ENCODE data around the gene MAD1L1.

GRCh38 chr7:2120841-2121830 lies 111.6 kb downstream of the MAD1L1 start:
- no peak for TF ChIP-seq CTCF (conservative IDR thresholded peaks at IDR 0.05)
- TF ChIP-seq ZFX (IDR thresholded peaks at IDR 0.05) = no peak

Measured in C4-2B (cell line).